Natural killer cell treated with Interleukin-12 subunit alpha and Interleukin-12 subunit beta and Interleukin-15 and Interleukin-18, amount 100 ng/mL, for 72 hours (primary cell): ENCODE data around the gene EHD4. TPM values are rescaled to one million over a fixed set of nuclear protein-coding genes. Genes with fewer than 3 reads are reported as not detected.
A peak's percentile ranks its signal among the peaks of the same experiment; 100 is the strongest.

Experiments
- ATAC-seq, 2 donors: fragments of 150-1000 bp; cut with Tn5 transposase in 1 of 2; sonication (Bioruptor Pico), chemical (Tn5 transposase) in 1 of 2; 2 replicates each; pipeline ENCODE4 v1.10.0; 2021
- DNase-seq: peaks from one replicate; pipeline ENCODE4 v3.0.0; 2022; ENCODE audit warnings: low spot score
- H3K27ac Mint-ChIP-seq, 2 donors: 1 replicate in 1 of 2; 2 replicates in 1 of 2; pipeline ENCODE4 v1.8.0; 2022; ENCODE audit warnings: mixed read lengths in 2 of 2, mild to moderate bottlenecking in 1 of 2, moderate library complexity in 1 of 2
- H3K27me3 Mint-ChIP-seq, 2 donors: 1 replicate in 1 of 2; 2 replicates in 1 of 2; pipeline ENCODE4 v1.8.0; 2022; ENCODE audit warnings: mixed read lengths in 2 of 2
- H3K36me3 Mint-ChIP-seq: one replicate; pipeline ENCODE4 v1.8.0; 2022; ENCODE audit warnings: mixed read lengths
- H3K4me1 Mint-ChIP-seq, 2 donors: 1 replicate in 1 of 2; 2 replicates in 1 of 2; pipeline ENCODE4 v1.8.0; 2022; ENCODE audit warnings: low read depth in 2 of 2, mixed read lengths in 2 of 2, mild to moderate bottlenecking in 1 of 2
- H3K4me3 Mint-ChIP-seq: one replicate; pipeline ENCODE4 v1.8.0; 2022; ENCODE audit warnings: mixed read lengths
- H3K9me3 Mint-ChIP-seq: 2 replicates; pipeline ENCODE4 v1.8.0; 2022; ENCODE audit warnings: mixed read lengths
- total RNA-seq, 2 donors: library from RNA; stranded (reverse); gene quantifications; one replicate each; pipeline ENCODE4 v1.2.3, GENCODE V29; 2022

EHD4 gene
- total RNA-seq, 2 donors from 2014 or later: 19.9 to 24.5 TPM

- ATAC-seq (no peak), DNase-seq (no peak)
- Mint-ChIP-seq H3K27me3 (no peaks in the 10 kb centered on the region), H3K27ac (peak overlapping the region; percentile 33 to 75), H3K4me3 (no peak overlapping the region), H3K4me1 (peaks cover 12 to 19% of the 10 kb centered on the region in 2 donors), H3K36me3 (no peaks in the 10 kb centered on the region), H3K9me3 (no peaks in the 10 kb centered on the region)
Measured at GRCh38 chr15:41888662-41889253, 83.6 kb downstream of the EHD4 start.

GRCh38 chr15:41887893-41888292, 84.5 kb downstream of the EHD4 start:
- Mint-ChIP-seq H3K9me3 (no peaks in the 10 kb centered on the region), H3K36me3 (no peaks in the 10 kb centered on the region), H3K27ac (no peak overlapping the region), H3K4me1 (peaks cover 12 to 19% of the 10 kb centered on the region in 2 donors), H3K27me3 (no peaks in the 10 kb centered on the region), H3K4me3 (no peak overlapping the region)
- DNase-seq (no peak), ATAC-seq (no peak)

- H3K4me3 Mint-ChIP-seq: no peak overlapping the region
- ATAC-seq (no peak), DNase-seq (no peak)
- H3K4me1 Mint-ChIP-seq: peaks cover 7 to 16% of the 10 kb centered on the region in 2 donors
- H3K9me3 Mint-ChIP-seq: no peaks in the 10 kb centered on the region
- H3K36me3 Mint-ChIP-seq: no peaks in the 10 kb centered on the region
- no peaks in the 10 kb centered on the region for H3K27me3 Mint-ChIP-seq
- H3K27ac Mint-ChIP-seq: no peak overlapping the region
Measured at GRCh38 chr15:41887161-41887560, 85.2 kb downstream of the EHD4 start.

GRCh38 chr15:41886741-41887140, 85.6 kb downstream of the EHD4 start:
- peaks cover 7 to 16% of the 10 kb centered on the region in 2 donors for H3K4me1 Mint-ChIP-seq
- no peak overlapping the region for H3K4me3 Mint-ChIP-seq
- no peaks in the 10 kb centered on the region for H3K9me3 Mint-ChIP-seq
- H3K36me3 Mint-ChIP-seq: no peaks in the 10 kb centered on the region
- no peak overlapping the region for H3K27ac Mint-ChIP-seq
- DNase-seq (no peak), ATAC-seq (no peak)
- H3K27me3 Mint-ChIP-seq: no peaks in the 10 kb centered on the region

- Mint-ChIP-seq H3K27me3 (peaks cover 7% of the 10 kb centered on the region in 2 donors), H3K9me3 (no peaks in the 10 kb centered on the region), H3K27ac (no peak overlapping the region), H3K4me3 (no peak overlapping the region), H3K36me3 (no peaks in the 10 kb centered on the region), H3K4me1 (peaks cover 13 to 23% of the 10 kb centered on the region in 2 donors)
- ATAC-seq (no peak), DNase-seq (no peak)
Measured at GRCh38 chr15:41885841-41886240, 86.5 kb downstream of the EHD4 start.

GRCh38 chr15:41885321-41885720, 87.0 kb downstream of the EHD4 start:
- ATAC-seq (no peak), DNase-seq (no peak)
- peaks cover 13 to 27% of the 10 kb centered on the region in 2 donors for H3K4me1 Mint-ChIP-seq

GRCh38 chr15:41884458-41884857, 87.9 kb downstream of the EHD4 start:
- Mint-ChIP-seq H3K4me1 (peaks cover 13 to 27% of the 10 kb centered on the region in 2 donors), H3K27ac (no peak overlapping the region), H3K9me3 (no peaks in the 10 kb centered on the region), H3K27me3 (peaks cover 11 to 12% of the 10 kb centered on the region in 2 donors), H3K4me3 (no peak overlapping the region), H3K36me3 (no peaks in the 10 kb centered on the region)
- DNase-seq (no peak), ATAC-seq (no peak)

More at GRCh38 chr15:41885321-41885720, 87.0 kb downstream of the EHD4 start:
- no peaks in the 10 kb centered on the region for H3K36me3 Mint-ChIP-seq
- no peak overlapping the region for H3K4me3 Mint-ChIP-seq
- H3K9me3 Mint-ChIP-seq: no peaks in the 10 kb centered on the region
- no peak overlapping the region for H3K27ac Mint-ChIP-seq
- H3K27me3 Mint-ChIP-seq: peaks cover 11 to 12% of the 10 kb centered on the region in 2 donors

GRCh38 chr15:41883484-41883825, 88.9 kb downstream of the EHD4 start:
- Mint-ChIP-seq H3K36me3 (no peaks in the 10 kb centered on the region), H3K27ac (no peak overlapping the region), H3K9me3 (no peaks in the 10 kb centered on the region), H3K4me1 (peaks cover 8 to 20% of the 10 kb centered on the region in 2 donors), H3K4me3 (no peak overlapping the region), H3K27me3 (peaks cover 11 to 12% of the 10 kb centered on the region in 2 donors)
- no peak for ATAC-seq
- DNase-seq: no peak

GRCh38 chr15:41882689-41883483, 89.5 kb downstream of the EHD4 start:
- no peaks in the 10 kb centered on the region for H3K36me3 Mint-ChIP-seq
- H3K4me3 Mint-ChIP-seq: no peak overlapping the region
- no peaks in the 10 kb centered on the region for H3K9me3 Mint-ChIP-seq
- DNase-seq: no peak
- peaks cover 11 to 12% of the 10 kb centered on the region in 2 donors for H3K27me3 Mint-ChIP-seq
- H3K4me1 Mint-ChIP-seq: peaks cover 6 to 15% of the 10 kb centered on the region in 2 donors
- no peak for ATAC-seq
- H3K27ac Mint-ChIP-seq: no peak overlapping the region

- peak in 1 of 2 donors; percentile 11 for ATAC-seq
- H3K27me3 Mint-ChIP-seq: peaks cover 11 to 12% of the 10 kb centered on the region in 2 donors
- no peak for DNase-seq
- H3K4me1 Mint-ChIP-seq: peaks cover 6 to 10% of the 10 kb centered on the region in 2 donors
- H3K36me3 Mint-ChIP-seq: no peaks in the 10 kb centered on the region
- H3K27ac Mint-ChIP-seq: no peak overlapping the region
- H3K9me3 Mint-ChIP-seq: no peaks in the 10 kb centered on the region
- no peak overlapping the region for H3K4me3 Mint-ChIP-seq
Measured at GRCh38 chr15:41881920-41882688, 90.3 kb downstream of the EHD4 start.

- peak overlapping the region; percentile 52 for H3K4me3 Mint-ChIP-seq
Measured at GRCh38 chr15:41881550-41881919, 90.8 kb downstream of the EHD4 start.

GRCh38 chr15:41881086-41881485, 91.3 kb downstream of the EHD4 start:
- Mint-ChIP-seq H3K9me3 (no peaks in the 10 kb centered on the region), H3K27me3 (peaks cover 11 to 12% of the 10 kb centered on the region in 2 donors), H3K27ac (peak overlapping the region in 1 of 2 donors; percentile 6), H3K4me1 (peaks cover 6 to 10% of the 10 kb centered on the region in 2 donors), H3K4me3 (peak overlapping the region; percentile 52), H3K36me3 (no peaks in the 10 kb centered on the region)
- no peak for ATAC-seq
- DNase-seq: no peak

More at GRCh38 chr15:41881550-41881919, 90.8 kb downstream of the EHD4 start:
- ATAC-seq (no peak), DNase-seq (no peak)
- Mint-ChIP-seq H3K4me1 (peaks cover 6 to 10% of the 10 kb centered on the region in 2 donors), H3K9me3 (no peaks in the 10 kb centered on the region), H3K27me3 (peaks cover 11 to 12% of the 10 kb centered on the region in 2 donors), H3K27ac (peak overlapping the region in 1 of 2 donors; percentile 6), H3K36me3 (no peaks in the 10 kb centered on the region)

GRCh38 chr15:41880156-41880877, 92.0 kb downstream of the EHD4 start:
- no peak overlapping the region for H3K4me3 Mint-ChIP-seq
- H3K4me1 Mint-ChIP-seq: peaks cover 6 to 10% of the 10 kb centered on the region in 2 donors
- no peak overlapping the region for H3K27ac Mint-ChIP-seq
- no peaks in the 10 kb centered on the region for H3K36me3 Mint-ChIP-seq
- ATAC-seq (no peak), DNase-seq (no peak)
- H3K27me3 Mint-ChIP-seq: peaks cover 11 to 12% of the 10 kb centered on the region in 2 donors
- H3K9me3 Mint-ChIP-seq: no peaks in the 10 kb centered on the region
